Body of pancreas (tissue), 4 donors: ENCODE data around the gene JAG2.

Source experiments
- POLR2A ChIP-seq, 3 donors: fragments of 450-650 bp; IDR thresholded peaks; one replicate each; pipeline ENCODE4 v1.6.1; 2016; ENCODE audit warnings: antibody characterized with exemption in 3 of 3, mild to moderate bottlenecking in 2 of 3
- TF ChIP-seq, protein P1 (sequence below), 7 experiments: fragments of 450-650 bp in 4 of 7; fragments of 200-600 bp in 3 of 7; sonication (generic) in 3 of 7; IDR thresholded peaks; one replicate each; pipeline ENCODE4 v1.5.1; 2016 to 2019; ENCODE audit warnings: antibody characterized with exemption in 7 of 7

DNA sequence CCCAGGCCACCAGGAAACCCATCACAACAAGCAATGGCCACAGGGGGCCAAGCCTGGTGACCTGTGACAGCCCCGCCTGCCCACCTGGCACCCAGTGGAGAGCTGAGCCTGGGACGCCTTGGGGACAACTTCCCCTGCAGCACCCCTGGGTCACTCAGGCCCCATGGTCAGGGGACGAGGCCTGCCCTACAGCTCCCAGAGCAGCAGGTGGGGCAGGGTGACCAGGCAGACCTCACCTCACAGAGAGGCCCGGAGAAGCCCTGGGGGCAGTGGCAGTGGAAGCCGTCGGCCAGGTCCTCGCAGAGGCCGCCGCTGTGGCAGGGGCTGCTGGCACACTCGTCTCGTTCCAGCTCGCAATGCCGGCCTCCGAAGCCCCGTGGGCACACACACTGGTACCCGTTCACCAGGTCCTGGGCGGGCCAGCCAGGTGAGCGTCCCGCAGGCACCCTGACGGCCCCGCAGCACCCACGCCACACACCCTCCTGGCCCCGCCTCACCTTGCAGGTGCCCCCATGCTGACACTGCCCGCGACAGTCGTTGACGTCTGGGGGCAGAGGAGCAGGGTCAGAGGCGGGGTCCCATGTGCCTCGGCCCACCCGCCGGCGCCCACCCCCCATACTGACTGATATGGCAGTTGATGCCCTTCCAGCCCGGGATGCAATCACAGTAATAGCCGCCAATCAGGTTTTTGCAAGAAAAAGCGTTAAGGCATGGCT is 18.1 kb downstream of the JAG2 start:
- TF ChIP-seq, protein P1, sequence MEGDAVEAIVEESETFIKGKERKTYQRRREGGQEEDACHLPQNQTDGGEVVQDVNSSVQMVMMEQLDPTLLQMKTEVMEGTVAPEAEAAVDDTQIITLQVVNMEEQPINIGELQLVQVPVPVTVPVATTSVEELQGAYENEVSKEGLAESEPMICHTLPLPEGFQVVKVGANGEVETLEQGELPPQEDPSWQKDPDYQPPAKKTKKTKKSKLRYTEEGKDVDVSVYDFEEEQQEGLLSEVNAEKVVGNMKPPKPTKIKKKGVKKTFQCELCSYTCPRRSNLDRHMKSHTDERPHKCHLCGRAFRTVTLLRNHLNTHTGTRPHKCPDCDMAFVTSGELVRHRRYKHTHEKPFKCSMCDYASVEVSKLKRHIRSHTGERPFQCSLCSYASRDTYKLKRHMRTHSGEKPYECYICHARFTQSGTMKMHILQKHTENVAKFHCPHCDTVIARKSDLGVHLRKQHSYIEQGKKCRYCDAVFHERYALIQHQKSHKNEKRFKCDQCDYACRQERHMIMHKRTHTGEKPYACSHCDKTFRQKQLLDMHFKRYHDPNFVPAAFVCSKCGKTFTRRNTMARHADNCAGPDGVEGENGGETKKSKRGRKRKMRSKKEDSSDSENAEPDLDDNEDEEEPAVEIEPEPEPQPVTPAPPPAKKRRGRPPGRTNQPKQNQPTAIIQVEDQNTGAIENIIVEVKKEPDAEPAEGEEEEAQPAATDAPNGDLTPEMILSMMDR (IDR thresholded peaks at IDR 0.05), result no peak
- TF ChIP-seq POLR2A (IDR thresholded peaks at IDR 0.05), result no peak
